Measurements from ENCODE around the gene TMPRSS5.

- peak in 4 of 6 experiments; percentile 30 to 72 (median 68) for TF ChIP-seq CTCF (IDR thresholded peaks at IDR 0.05)
- no peak for TF ChIP-seq POLR2A (IDR thresholded peaks at IDR 0.05)
These were observed 25.0 kb upstream of the TMPRSS5 start for GRCh38 chr11:113730887-113731726.
